ENCODE results near the gene SUN1.
A peak's percentile ranks its signal among the peaks of the same experiment; 100 is the strongest.
"Not testable (repeated sequence)": the region's sequence is repeated elsewhere in the genome, so short reads cannot be mapped to it uniquely, and the experiment has no call there.

The SUN1 gene

GRCh38 chr7:832167-832967 lies at the start of gene SUN1:
Gene SUN1 (plus strand): TSS chr7:832476. CDS start chr7:832525, 49 bp downstream.
- peak; percentile 67 for DNase-seq (ENCODE audit: low spot score)

DNA sequence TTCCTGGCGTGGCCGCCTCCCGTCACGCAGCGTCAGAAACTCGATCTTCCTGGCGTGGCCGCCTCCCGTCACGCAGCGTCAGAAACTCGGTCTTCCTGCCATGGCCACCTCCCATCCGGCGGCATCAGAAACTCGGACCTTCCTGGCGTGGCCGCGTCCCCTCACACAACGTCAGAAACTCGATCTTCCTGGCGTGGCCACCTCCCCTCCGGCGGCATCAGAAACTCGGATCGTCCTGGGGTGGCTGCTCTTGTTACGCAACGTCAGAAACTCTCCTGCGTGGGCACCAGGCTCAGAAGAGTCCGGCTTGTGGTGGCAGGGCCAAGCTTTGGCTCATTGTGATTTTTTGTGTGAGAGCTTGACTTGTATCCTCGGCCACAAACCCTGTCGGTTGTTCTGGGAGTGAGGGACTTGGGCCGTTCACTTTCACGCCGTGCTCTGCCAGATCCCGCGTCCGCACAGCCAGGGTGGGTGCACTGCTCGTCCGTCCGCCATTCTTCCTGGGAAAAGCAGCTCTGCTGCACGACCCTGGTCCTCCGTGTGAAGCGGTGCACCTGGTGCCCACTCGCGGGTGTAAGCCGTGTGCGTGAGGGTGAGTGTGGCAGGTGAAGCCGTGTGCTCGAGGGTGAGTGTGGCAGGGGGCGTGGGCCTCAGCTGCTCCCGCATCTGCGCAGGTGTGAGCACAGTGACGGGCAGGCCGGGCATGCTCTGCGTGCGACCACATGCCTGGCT lies 49.4 kb upstream of the SUN1 start:
- no peak for DNase-seq (ENCODE audit: low spot score)

DNA sequence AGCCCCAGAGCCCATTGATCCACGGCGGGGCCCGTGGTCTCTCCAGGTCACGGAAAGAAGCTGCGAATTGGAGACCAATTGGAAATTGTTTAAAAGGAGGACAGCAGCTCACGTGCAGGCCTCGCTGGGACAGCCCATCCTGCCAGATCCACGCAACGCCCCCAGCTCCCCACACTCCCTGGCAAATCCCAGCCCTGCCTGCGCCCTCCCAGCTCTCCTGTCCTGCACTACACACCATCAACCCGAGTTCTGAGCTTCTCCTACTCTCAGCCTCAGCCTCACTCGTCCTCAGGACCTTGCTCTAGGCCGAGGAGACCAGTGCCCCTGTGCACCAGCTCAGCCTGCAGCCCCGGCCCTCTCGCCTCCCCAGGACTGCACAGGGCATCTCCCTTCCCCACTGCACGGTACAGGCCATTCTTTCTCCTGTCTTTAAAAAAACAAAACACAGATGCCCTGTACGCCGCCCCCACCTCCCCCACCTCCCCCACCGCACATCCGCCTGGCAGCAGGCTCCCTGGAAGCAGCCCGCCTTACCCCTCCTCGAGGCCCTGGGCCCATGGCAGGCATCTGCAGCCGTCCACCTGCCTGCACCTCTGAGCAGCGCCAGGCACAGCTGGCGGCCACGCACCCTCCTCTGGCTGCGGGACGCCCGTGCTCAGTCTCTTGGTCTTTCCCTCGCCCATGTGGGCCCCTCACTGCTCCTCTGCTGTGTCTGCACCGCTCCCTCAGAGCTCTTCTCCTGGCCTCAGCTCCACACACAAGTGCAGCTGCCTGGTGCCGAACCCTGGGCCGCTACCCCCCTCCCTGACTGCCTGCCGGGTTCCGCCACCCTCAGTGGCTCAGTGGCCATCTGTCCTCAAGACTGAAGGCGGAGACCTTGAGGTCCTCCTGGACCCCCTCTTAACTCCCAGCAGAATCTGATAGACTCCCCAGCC lies 48.5 kb upstream of the SUN1 start:
- no peak for DNase-seq (ENCODE audit: low spot score)

GRCh38 chr7:784971-785370 lies 47.3 kb upstream of the SUN1 start:
- DNase-seq (ENCODE audit: low spot score): no peak

DNA sequence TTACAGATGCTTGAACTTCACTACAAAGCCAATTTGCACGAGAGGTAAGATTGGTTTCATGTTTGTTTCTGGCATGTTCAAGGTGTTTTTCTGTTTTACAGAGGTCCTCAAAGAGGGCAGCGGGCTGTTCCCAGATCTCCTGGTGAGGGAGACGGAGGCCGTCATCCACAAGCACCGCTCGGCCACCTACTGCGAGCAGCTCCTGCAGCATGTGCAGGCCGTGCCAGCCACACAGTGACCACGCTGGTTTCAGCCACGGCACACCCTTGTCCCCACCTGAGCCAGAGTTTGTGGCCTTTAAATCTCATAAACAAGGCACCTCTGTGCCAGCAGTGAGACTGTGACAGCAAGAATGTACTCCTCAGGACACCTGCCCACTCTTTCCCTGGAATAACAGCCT lies 46.9 kb upstream of the SUN1 start:
- DNase-seq (ENCODE audit: low spot score): no peak

DNA sequence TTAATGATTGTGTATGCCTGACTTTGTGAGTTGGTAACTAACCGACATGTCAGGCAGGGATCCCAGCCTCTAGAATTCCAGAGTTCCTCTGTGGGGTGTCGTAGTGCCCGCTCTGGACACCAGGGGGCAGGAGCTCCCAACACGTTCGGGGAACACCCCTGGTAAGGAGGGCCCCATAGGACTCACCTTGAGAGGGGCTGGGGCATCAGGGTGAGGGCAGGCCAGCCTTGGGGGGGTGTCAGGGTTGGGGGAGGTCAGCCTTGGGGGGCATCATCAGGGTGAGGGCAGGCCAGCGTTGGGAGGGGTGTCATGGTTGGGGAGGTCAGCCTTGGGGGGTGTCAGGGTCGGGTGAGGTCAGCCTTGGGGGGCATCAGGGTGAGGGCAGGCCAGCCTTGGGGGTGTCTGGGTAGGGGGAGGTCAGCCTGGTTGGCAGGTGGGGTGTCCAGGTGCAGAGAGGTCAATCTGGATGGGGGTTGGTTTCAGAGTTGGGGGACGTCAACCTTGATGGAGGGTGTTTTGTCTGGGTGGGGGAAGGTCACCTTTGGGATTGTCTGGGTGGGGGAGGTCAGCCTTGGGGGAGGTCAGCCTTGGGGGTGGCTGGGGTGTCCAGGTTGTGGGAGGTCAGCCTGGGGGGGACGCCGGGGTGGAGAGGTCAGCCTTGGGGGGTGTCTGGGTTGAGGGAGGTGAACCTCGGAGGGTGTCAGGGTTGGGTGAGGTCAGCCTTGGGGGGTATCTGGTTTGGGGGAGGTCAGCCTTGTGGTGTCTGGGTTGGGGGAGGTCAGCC lies 45.6 kb upstream of the SUN1 start:
- DNase-seq (ENCODE audit: low spot score): peak; percentile 57

GRCh38 chr7:787332-788240 lies 44.7 kb upstream of the SUN1 start:
- DNase-seq (ENCODE audit: low spot score): no peak

DNA sequence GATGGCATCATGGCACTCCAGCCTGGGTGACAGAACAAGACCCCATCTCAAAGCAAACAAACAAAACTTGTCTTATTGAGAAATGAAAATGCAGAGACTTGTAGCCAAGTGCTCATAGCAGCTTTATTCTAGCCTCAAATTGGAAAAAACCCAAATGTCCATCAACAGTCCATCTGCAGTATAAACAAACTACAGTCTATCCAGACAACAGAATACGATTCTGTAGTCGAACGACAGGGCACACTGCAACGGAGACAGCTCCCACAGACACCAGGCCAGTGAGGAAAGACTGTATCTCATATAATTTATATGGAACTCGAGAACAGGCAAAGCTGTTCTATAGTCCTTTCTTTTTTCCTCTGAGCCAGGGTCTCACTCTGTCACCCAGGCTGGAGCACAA lies 40.8 kb upstream of the SUN1 start:
- no peak for DNase-seq (ENCODE audit: low spot score)

- no peak for DNase-seq (ENCODE audit: low spot score)
Observed at GRCh38 chr7:794207-794606, 38.1 kb upstream of the SUN1 start.

GRCh38 chr7:794671-795329 lies 37.5 kb upstream of the SUN1 start:
- no peak for DNase-seq (ENCODE audit: low spot score)

DNA sequence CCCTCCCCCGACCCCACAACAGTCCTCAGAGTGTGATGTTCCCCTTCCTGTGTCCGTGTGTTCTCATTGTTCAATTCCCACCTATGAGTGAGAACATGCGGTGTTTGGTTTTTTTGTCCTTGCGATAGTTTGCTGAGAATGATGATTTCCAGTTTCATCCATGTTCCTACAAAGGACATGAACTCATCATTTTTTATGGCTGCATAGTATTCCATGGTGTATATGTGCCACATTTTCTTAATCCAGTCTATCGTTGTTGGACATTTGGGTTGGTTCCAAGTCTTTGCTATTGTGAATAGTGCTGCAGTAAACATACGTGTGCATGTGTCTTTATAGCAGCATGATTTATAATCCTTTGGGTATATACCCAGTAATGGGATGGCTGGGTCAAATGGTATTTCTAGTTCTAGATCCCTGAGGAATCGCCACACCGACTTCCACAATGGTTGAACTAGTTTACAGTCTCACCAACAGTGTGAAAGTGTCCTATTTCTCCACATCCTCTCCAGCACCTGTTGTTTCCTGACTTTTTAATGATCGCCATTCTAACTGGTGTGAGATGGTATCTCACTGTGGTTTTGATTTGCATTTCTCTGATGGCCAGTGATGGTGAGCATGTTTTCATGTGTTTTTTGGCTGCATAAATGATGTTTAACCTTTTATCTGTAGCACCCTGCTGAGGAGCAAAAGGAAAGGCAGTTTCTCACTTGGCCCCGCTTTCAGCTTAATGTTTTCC lies 35.7 kb upstream of the SUN1 start:
- not testable (repeated sequence) for DNase-seq (ENCODE audit: low spot score)

DNA sequence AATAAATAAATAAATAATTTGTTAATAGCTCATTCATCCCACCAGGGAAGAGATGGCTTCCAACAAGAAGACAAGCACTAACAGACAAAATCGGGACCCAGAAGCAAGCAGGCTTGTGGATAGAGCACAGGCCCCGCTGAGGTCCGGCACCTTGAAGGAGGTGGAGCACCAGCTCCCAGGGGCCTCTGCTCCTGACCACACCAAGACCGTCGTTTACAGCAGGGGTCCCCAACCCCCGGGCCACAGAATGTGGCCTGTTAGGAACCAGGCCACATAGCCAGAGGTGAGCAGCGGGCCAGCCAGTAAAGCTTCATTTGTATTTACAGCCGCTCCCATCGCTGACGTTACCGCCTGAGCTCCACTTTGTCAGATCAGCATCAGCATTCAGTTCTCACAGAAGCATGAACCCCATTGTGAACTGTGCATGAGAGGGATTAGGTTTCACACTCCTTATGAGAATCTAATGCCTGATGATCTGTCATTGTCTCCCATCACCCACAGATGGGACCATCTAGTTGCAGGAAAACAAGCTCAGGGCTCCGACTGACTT lies 33.3 kb upstream of the SUN1 start:
- no peak for DNase-seq (ENCODE audit: low spot score)

DNA sequence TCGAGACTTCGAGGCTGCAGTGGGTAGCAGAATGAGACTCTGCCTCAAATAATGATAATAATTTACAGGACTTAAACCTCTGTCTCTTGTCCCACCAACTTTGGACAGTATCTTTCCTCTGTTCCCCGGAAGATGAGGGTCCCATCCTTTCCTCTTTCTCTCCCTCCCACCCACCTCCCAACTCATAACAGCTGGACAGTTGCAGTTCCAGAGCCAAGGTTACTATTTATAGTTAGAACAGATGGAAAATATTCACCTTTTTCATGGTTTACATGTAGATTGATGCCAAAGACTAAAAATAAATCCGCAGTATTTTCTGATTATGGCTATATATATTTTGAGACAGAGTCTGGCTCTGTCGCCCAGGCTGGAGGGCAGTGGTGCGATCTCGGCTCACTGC lies 31.6 kb upstream of the SUN1 start:
- DNase-seq (ENCODE audit: low spot score): no peak

DNA sequence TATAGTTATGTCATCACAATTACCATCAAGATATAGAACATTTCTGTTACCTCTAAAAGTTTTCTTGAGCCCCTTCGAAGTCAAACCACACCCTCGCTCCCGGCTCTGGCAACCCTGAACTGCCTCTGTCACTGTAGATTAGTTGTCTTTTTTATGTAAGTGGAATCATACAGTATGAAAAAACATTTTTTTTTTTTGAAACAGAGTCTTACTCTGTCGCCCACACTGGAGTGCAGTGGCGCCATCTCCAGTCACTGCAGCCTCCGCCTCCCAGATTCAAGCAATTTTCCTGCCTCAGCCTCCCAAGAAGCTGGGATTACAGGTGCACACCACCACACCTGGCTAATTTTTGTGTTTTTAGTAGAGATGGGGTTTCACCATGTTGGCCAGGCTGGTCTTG lies 30.9 kb upstream of the SUN1 start:
- not testable (repeated sequence) for DNase-seq (ENCODE audit: low spot score)

DNA sequence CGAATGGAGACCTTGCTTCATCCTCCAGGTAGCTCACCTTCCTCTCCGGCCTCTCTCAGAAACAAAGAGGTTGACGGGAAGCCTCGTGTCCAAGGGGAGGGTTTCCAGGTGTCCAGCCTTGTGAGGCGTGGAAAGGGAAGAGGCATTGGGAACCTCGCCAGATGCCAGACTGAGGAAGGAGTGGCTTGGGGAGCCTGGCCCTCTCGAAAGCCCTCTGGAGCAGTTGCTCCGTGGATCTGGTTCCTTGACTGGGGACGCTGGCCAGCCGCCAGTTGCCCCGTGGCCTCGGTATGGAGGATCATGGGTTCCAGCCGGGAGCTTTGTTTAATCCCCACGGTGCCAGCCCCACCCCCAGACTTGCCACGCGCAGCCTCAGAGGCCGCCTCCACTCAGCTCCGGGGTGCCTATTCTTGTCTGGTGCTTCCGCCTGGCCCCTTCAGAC lies 30.3 kb upstream of the SUN1 start:
- DNase-seq (ENCODE audit: low spot score): no peak

DNA sequence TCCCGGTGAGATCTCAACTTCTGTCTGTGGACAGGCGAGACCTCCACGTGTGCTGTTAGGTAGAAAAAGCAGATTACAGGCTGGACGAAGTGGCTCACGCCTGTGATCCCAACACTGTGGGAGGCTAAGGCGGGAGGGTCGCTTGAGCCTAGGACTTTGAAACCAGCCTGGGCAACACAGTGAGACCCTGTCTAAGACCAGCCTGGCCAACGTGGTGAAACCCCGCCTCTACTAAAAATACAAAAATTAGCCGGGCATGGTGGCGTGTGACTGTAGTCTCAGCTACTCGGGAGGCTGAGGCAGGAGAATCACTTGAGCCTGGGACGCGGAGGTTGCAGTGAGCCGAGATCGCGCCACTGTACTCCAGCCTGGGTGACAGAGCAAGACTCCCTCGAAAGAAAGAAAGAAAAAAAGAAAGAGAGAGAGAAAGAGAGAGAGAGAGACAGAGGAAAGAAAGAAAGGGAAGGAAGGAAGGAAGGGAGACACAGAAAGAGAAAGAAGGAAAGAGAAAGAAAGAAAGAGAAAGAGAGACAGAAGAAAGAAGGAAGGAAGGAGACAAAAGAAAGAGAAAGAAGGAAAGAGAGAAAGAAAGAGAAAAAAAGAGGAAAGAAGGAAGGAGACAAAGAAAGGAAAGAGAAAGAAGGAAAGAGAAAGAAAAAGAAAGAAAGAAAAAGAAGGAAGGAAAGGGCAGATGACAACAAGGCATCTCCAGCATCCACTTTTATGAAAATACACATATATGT lies 29.6 kb upstream of the SUN1 start:
- no peak for DNase-seq (ENCODE audit: low spot score)

GRCh38 chr7:803243-803635 lies 29.0 kb upstream of the SUN1 start:
- no peak for DNase-seq (ENCODE audit: low spot score)

DNA sequence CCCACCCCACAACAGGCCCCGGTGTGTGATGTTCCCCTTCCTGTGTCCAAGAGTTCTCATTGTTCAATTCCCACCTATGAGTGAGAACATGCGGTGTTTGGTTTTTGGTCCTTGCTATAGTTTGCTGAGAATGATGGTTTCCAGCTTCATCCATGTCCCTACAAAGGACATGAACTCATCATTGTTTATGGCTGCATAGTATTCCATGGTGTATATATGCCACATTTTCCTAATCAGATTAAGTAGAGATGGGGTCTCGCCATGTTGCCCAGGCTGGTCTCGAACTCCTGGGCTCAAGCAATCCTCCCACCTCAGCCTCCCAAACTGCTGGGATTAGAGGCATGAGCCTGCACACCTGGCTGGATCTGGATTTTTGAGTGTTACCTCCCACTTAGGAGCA lies 28.5 kb upstream of the SUN1 start:
- not testable (repeated sequence) for DNase-seq (ENCODE audit: low spot score)

Measured in CD4-positive, alpha-beta T cell treated with Interleukin-6 at 100 ng/mL for 8 hours (primary cell).